Left ventricle myocardium inferior (tissue), 1 donor: Measurements from ENCODE around the gene TRIP12. TPM values are rescaled to one million over a fixed set of nuclear protein-coding genes. Genes with fewer than 3 reads are reported as not detected.
"Not testable (repeated sequence)": the region's sequence is repeated elsewhere in the genome, so short reads cannot be mapped to it uniquely, and the experiment has no call there.

Source experiments
- DNase-seq: peaks from one replicate; pipeline ENCODE4 v3.0.0-alpha.2; 2020
- H3K27ac ChIP-seq: fragments of 200-600 bp; replicated peaks from 2 replicates; pipeline ENCODE4 v1.8.0; 2021
- H3K27me3 ChIP-seq: fragments of 200-600 bp; 2 replicates; pipeline ENCODE4 v1.8.0; 2021; ENCODE audit warnings: low read depth
- H3K36me3 ChIP-seq: fragments of 200-600 bp; 2 replicates; pipeline ENCODE4 v1.8.0; 2021
- H3K4me1 ChIP-seq: fragments of 200-600 bp; 2 replicates; pipeline ENCODE4 v1.8.0; 2021
- H3K4me3 ChIP-seq: fragments of 200-600 bp; 2 replicates; pipeline ENCODE4 v1.8.0; 2021; ENCODE audit warnings: mild to moderate bottlenecking, moderate library complexity
- H3K9me3 ChIP-seq: fragments of 200-600 bp; replicated peaks from 2 replicates; pipeline ENCODE4 v1.8.0; 2021
- CTCF ChIP-seq: fragments of 200-600 bp; IDR thresholded peaks from 2 replicates; pipeline ENCODE4 v1.8.0; 2021; ENCODE audit warnings: antibody characterized with exemption, mild to moderate bottlenecking, borderline replicate concordance
- intact Hi-C: fragments of 100-400 bp; cut with micrococcal nuclease; formaldehyde crosslinking; loops from one replicate; pipeline ENCODE4 v1.11.0; 2022
- total RNA-seq: library from RNA; stranded (reverse); fragmentation: NEBNext Ultra II Directional; extraction: Animal tissue kit (Norgen Biotek cat#: 25700); gene quantifications from one replicate; pipeline ENCODE4 v1.2.1, GENCODE V29; 2021
- donor health status: DM: no; HTN: yes; CAD: no; lungs with severe emphysema.

The TRIP12 gene
- total RNA-seq, 1 donor from 2014 or later, result 194 TPM

- H3K36me3 ChIP-seq, result peaks cover 38% of the 10 kb centered on the region
- intact Hi-C loops, result no loop called here
Measured at GRCh38 chr2:229838729-229839128, 83.1 kb downstream of the TRIP12 start.

GRCh38 chr2:229836847-229837246 is 85.0 kb downstream of the TRIP12 start:
- DNase-seq, result no peak
- TF ChIP-seq CTCF, result no peak
- peaks cover 38% of the 10 kb centered on the region for H3K36me3 ChIP-seq

More at GRCh38 chr2:229838729-229839128, 83.1 kb downstream of the TRIP12 start:
- H3K4me3 ChIP-seq, result no peak overlapping the region
- H3K4me1 ChIP-seq, result peaks cover 21% of the 10 kb centered on the region
- H3K27ac ChIP-seq, result no peak overlapping the region
- no peaks in the 10 kb centered on the region for H3K9me3 ChIP-seq
- no peak for TF ChIP-seq CTCF
- H3K27me3 ChIP-seq, result no peaks in the 10 kb centered on the region
- DNase-seq, result no peak

GRCh38 chr2:229835596-229836283 is 86.1 kb downstream of the TRIP12 start:
- Histone ChIP-seq H3K4me3 (no peak overlapping the region), H3K4me1 (peaks cover 34% of the 10 kb centered on the region), H3K36me3 (peaks cover 36% of the 10 kb centered on the region), H3K27ac (no peak overlapping the region), H3K27me3 (no peaks in the 10 kb centered on the region), H3K9me3 (no peaks in the 10 kb centered on the region)
- no peak for TF ChIP-seq CTCF
- intact Hi-C loops, result no loop called here
- no peak for DNase-seq

More at GRCh38 chr2:229836847-229837246, 85.0 kb downstream of the TRIP12 start:
- H3K27me3 ChIP-seq, result no peaks in the 10 kb centered on the region
- no peak overlapping the region for H3K4me3 ChIP-seq
- no peaks in the 10 kb centered on the region for H3K9me3 ChIP-seq
- H3K27ac ChIP-seq, result no peak overlapping the region
- H3K4me1 ChIP-seq, result peaks cover 34% of the 10 kb centered on the region
- intact Hi-C loops, result no loop called here

DNA sequence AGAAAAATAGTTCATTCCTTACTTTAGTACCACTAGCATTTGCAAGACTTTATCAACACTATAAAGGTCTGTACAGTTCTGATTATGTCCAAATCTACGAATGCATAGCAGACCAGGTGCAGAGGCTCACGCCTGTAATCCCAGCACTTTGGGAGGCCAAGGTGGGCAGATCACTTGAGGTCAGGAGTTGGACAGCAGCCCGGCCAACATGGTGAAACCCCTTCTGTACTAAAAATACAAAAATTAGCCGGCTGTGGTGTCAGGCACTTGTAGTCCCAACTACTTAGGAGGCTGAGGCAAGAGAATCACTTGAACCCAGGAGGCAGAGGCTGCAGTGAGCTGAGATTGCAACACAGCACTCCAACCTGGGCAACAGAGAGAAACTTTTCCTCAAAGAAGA is 87.4 kb downstream of the TRIP12 start:
- H3K27ac ChIP-seq, H3K27me3 ChIP-seq, H3K4me3 ChIP-seq, intact Hi-C loops, DNase-seq, H3K9me3 ChIP-seq: not testable (repeated sequence)
- Histone ChIP-seq H3K4me1 (peaks cover 34% of the 10 kb centered on the region), H3K36me3 (peaks cover 36% of the 10 kb centered on the region)

DNA sequence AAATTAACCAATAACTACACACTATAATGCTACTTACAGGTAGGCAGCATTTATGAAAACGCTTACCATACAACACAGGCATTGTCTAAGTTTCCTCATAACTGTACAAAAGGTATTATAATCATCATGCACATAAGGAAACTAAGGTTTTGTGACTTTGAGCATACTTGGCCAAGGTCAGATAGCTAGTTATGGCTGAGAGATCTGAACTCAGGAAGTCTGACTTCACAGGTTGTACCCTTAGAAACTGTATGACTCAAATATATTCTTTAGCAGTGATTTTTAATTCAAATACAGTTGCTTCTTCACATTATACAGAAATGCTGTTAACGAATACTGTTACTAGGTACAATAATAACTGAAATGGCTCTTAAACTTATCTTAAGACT is 89.3 kb downstream of the TRIP12 start:
- no peak for TF ChIP-seq CTCF
- H3K27me3 ChIP-seq, result no peaks in the 10 kb centered on the region
- no peaks in the 10 kb centered on the region for H3K9me3 ChIP-seq
- intact Hi-C loops, result no loop called here
- no peak overlapping the region for H3K4me3 ChIP-seq
- no peak overlapping the region for H3K27ac ChIP-seq
- H3K36me3 ChIP-seq, result peaks cover 44% of the 10 kb centered on the region
- DNase-seq, result no peak
- peaks cover 34% of the 10 kb centered on the region for H3K4me1 ChIP-seq

GRCh38 chr2:229831805-229832509 is 89.9 kb downstream of the TRIP12 start:
- TF ChIP-seq CTCF, result no peak
- no peak for DNase-seq
- peaks cover 47% of the 10 kb centered on the region for H3K36me3 ChIP-seq
- peaks cover 34% of the 10 kb centered on the region for H3K4me1 ChIP-seq
- no peak overlapping the region for H3K27ac ChIP-seq
- no peak overlapping the region for H3K4me3 ChIP-seq
- H3K27me3 ChIP-seq, result no peaks in the 10 kb centered on the region
- intact Hi-C loops, result no loop called here
- no peaks in the 10 kb centered on the region for H3K9me3 ChIP-seq
